CD14-positive monocyte (primary cell): ENCODE results near the gene GRIP1. TPM values are rescaled to one million over a fixed set of nuclear protein-coding genes. Genes with fewer than 3 reads are reported as not detected.

Experiments used
- DNase-seq, 3 donors: peaks; one replicate each; pipeline ENCODE4 v3.0.0-alpha.2; 2011 to 2022
- H2AFZ ChIP-seq: 2 replicates; pipeline ENCODE4 v1.6.0; 2012; ENCODE audit warnings: mild to moderate bottlenecking, low read depth, low read length, inconsistent platforms; ENCODE audit not compliant: insufficient read depth, poor library complexity, severe bottlenecking
- H3K27ac ChIP-seq, 2 donors: 1 replicate in 1 of 2; 2 replicates in 1 of 2; pipeline ENCODE4 v1.5.1; 2012 to 2013; ENCODE audit warnings: low read length in 2 of 2, control low read depth in 1 of 2, inconsistent platforms in 1 of 2, low read depth in 1 of 2, mild to moderate bottlenecking in 1 of 2
- H3K27me3 ChIP-seq, 2 donors: one replicate each; pipeline versions ENCODE4 v1.6.0 to v1.6.1; 2011 to 2013; ENCODE audit warnings: low read length in 2 of 2; ENCODE audit not compliant: control insufficient read depth in 2 of 2, insufficient read depth in 2 of 2
- H3K36me3 ChIP-seq, 2 donors: replicated peaks in 1 of 2; 1 replicate in 1 of 2; 2 replicates in 1 of 2; pipeline versions ENCODE4 v1.5.1 to v1.6.1; 2012 to 2013; ENCODE audit warnings: low read length in 2 of 2, control low read depth in 1 of 2, inconsistent platforms in 1 of 2, mild to moderate bottlenecking in 1 of 2; ENCODE audit not compliant: insufficient read depth in 2 of 2, control insufficient read depth in 1 of 2
- H3K4me1 ChIP-seq, 2 donors: 1 replicate in 1 of 2; 2 replicates in 1 of 2; pipeline versions ENCODE4 v1.5.1 to v1.6.1; 2012 to 2013; ENCODE audit warnings: low read length in 2 of 2, control low read depth in 1 of 2, inconsistent platforms in 1 of 2, mild to moderate bottlenecking in 1 of 2, moderate library complexity in 1 of 2; ENCODE audit not compliant: insufficient read depth in 2 of 2, control insufficient read depth in 1 of 2
- H3K4me2 ChIP-seq: replicated peaks from 2 replicates; pipeline ENCODE3; 2012; ENCODE audit warnings: low read length, moderate library complexity, mild to moderate bottlenecking; ENCODE audit not compliant: poor library complexity, severe bottlenecking; ENCODE audit errors: extremely low read depth
- H3K4me3 ChIP-seq, 3 experiments: fragments of 200-600 bp in 1 of 3; sonication (generic) in 1 of 3; replicated peaks in 1 of 3; 1 replicate in 2 of 3; 2 replicates in 1 of 3; pipeline ENCODE4 v1.5.1; 2011 to 2013; ENCODE audit warnings: low read length in 3 of 3, mild to moderate bottlenecking in 3 of 3, control low read depth in 2 of 3, low read depth in 2 of 3, inconsistent platforms in 1 of 3, moderate library complexity in 1 of 3
- H3K79me2 ChIP-seq: 2 replicates; pipeline ENCODE4 v1.6.0; 2012; ENCODE audit warnings: mild to moderate bottlenecking, control low read depth, inconsistent platforms, low read length, moderate library complexity; ENCODE audit not compliant: insufficient read depth
- H3K9ac ChIP-seq: 2 replicates; pipeline ENCODE4 v1.6.0; 2017; ENCODE audit warnings: low read length, mild to moderate bottlenecking; ENCODE audit not compliant: insufficient read depth, poor library complexity, severe bottlenecking
- H3K9me3 ChIP-seq, 2 donors: replicated peaks in 1 of 2; 1 replicate in 1 of 2; 2 replicates in 1 of 2; pipeline versions ENCODE4 v1.5.1 to v1.6.1; 2012 to 2013; ENCODE audit warnings: low read length in 2 of 2, control low read depth in 1 of 2; ENCODE audit not compliant: control insufficient read depth in 1 of 2, insufficient read depth in 1 of 2
- H4K20me1 ChIP-seq: 2 replicates; pipeline ENCODE4 v1.6.0; 2012; ENCODE audit warnings: mild to moderate bottlenecking, low read length, control low read depth, moderate library complexity; ENCODE audit not compliant: insufficient read depth
- H3K27ac Mint-ChIP-seq, 7 donors: one replicate each; pipeline ENCODE4 v1.8.0; 2020; ENCODE audit warnings: mild to moderate bottlenecking in 7 of 7, mixed read lengths in 7 of 7, moderate library complexity in 6 of 7, inconsistent platforms in 2 of 7
- H3K27me3 Mint-ChIP-seq, 3 donors: one replicate each; pipeline ENCODE4 v1.8.0; 2021 to 2022; ENCODE audit warnings: low read depth in 3 of 3, mild to moderate bottlenecking in 3 of 3, mixed read lengths in 3 of 3, moderate library complexity in 3 of 3, inconsistent platforms in 1 of 3
- H3K36me3 Mint-ChIP-seq, 2 donors: one replicate each; pipeline ENCODE4 v1.8.0; 2020; ENCODE audit warnings: mixed read lengths in 2 of 2, inconsistent platforms in 1 of 2, mild to moderate bottlenecking in 1 of 2
- H3K4me1 Mint-ChIP-seq: one replicate; pipeline ENCODE4 v1.8.0; 2020; ENCODE audit warnings: mild to moderate bottlenecking, mixed read lengths
- H3K4me3 Mint-ChIP-seq, 2 donors: one replicate each; pipeline ENCODE4 v1.8.0; 2020; ENCODE audit warnings: mild to moderate bottlenecking in 2 of 2, mixed read lengths in 2 of 2, moderate library complexity in 1 of 2
- H3K9me3 Mint-ChIP-seq, 7 donors: one replicate each; pipeline ENCODE4 v1.8.0; 2020 to 2022; ENCODE audit warnings: mixed read lengths in 7 of 7, mild to moderate bottlenecking in 6 of 7, moderate library complexity in 6 of 7, inconsistent platforms in 2 of 7
- CTCF ChIP-seq: fragments of 200-600 bp; IDR thresholded peaks from one replicate; pipeline ENCODE4 v1.8.0; 2022; ENCODE audit warnings: antibody characterized with exemption, mild to moderate bottlenecking
- WGBS: methylation state at CpG from one replicate; pipeline ENCODE4 v1.1.5; 2013; ENCODE audit warnings: missing lambda C conversion rate; ENCODE audit not compliant: insufficient coverage; 5-methylcytosine and 5-hydroxymethylcytosine counted together
- intact Hi-C, 2 donors: fragments of 100-400 bp; cut with micrococcal nuclease; formaldehyde crosslinking; loops; one replicate each; pipeline versions ENCODE4 v1.15.0 to v1.15.1; 2023
- polyA plus RNA-seq, 3 donors: library from polyadenylated mRNA; depleted of rRNA in 1 of 3; unstranded in 2 of 3; stranded (reverse) in 1 of 3; fragments of 300-500 nt in 2 of 3; fragments of >200 nt in 1 of 3; fragmentation: Illumina TruSeq in 2 of 3; gene quantifications; 1 replicate in 2 of 3; 2 replicates in 1 of 3; pipeline ENCODE4 v1.2.3, GENCODE V29; 2012 to 2021

GRIP1 gene
- polyA plus RNA-seq, 3 donors: 0.21 TPM; not detected in 2

DNA sequence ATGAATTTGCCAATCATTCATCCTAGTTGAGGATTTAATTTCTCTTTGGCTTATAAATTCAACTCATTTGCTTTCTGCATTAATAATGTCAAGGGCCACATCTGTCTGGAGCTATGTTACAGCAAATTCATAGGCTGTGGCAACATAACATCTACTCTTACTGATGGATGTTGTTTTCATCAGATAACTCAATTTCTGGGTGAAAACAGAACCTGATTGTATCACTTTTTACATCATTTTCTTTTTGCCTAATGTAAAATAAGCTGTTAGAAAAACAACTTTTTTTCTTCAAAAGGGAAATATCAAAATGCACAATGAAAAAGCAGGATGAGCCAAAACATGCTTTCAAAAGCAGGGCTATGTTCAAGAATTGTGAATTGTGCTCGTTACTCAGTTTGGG, 303.3 kb downstream of the GRIP1 start:
- Histone ChIP-seq H3K4me2 (no peak overlapping the region), H3K27ac (no peak overlapping the region), H3K4me1 (peaks cover 18 to 21% of the 10 kb centered on the region in 2 donors), H3K79me2 (no peaks in the 10 kb centered on the region), H4K20me1 (no peaks in the 10 kb centered on the region), H3K9me3 (no peaks in the 10 kb centered on the region), H3K4me3 (no peak overlapping the region), H3K9ac (no peak overlapping the region), H3K36me3 (no peaks in the 10 kb centered on the region), H3K27me3 (no peaks in the 10 kb centered on the region), H2AFZ (no peak overlapping the region)
- H3K27ac Mint-ChIP-seq: no peak overlapping the region
- peaks cover 0 to 1% (median 0%) of the 10 kb centered on the region in 3 donors for H3K27me3 Mint-ChIP-seq
- no peaks in the 10 kb centered on the region for H3K9me3 Mint-ChIP-seq
- no peak for DNase-seq
- intact Hi-C loops: no loop called here
- WGBS: no CpG with 5 or more reads among the region's 1 CpG
- no peak overlapping the region for H3K4me3 Mint-ChIP-seq
- H3K4me1 Mint-ChIP-seq: peaks cover 16% of the 10 kb centered on the region
- peaks cover 3 to 14% of the 10 kb centered on the region in 2 donors for H3K36me3 Mint-ChIP-seq
- TF ChIP-seq CTCF: no peak

DNA sequence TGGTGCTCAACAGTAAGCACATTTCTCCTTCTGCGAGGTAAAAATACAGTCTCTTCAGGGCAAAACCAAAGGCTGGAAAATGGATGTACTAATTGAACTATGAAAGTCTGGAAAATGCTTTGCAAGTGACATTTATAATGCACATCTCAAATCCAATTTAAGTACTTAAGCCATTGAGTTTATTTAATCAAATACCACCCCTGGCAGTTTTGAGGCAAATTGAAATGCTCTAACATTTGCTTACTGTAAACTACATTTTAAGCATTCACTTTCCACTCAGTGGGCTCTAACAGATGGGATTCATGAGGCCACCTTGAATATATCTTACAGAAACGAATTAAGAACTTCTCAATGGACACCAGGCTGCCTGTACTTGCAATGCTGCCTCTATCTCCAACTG, 306.9 kb downstream of the GRIP1 start:
- TF ChIP-seq CTCF: no peak

More for the DNA sequence above, 306.9 kb downstream of the GRIP1 start:
- Histone ChIP-seq H3K4me3 (no peak overlapping the region), H4K20me1 (no peaks in the 10 kb centered on the region), H3K79me2 (no peaks in the 10 kb centered on the region), H3K4me2 (no peak overlapping the region), H3K9me3 (no peaks in the 10 kb centered on the region), H3K36me3 (peaks cover 0 to 3% of the 10 kb centered on the region in 2 donors), H3K27me3 (no peaks in the 10 kb centered on the region), H2AFZ (no peak overlapping the region), H3K9ac (no peak overlapping the region), H3K4me1 (peaks cover 3 to 4% of the 10 kb centered on the region in 2 donors), H3K27ac (no peak overlapping the region)
- Mint-ChIP-seq H3K36me3 (peaks cover 9 to 15% of the 10 kb centered on the region in 2 donors), H3K9me3 (no peaks in the 10 kb centered on the region), H3K27ac (no peak overlapping the region), H3K27me3 (no peaks in the 10 kb centered on the region), H3K4me1 (peaks cover 10% of the 10 kb centered on the region), H3K4me3 (no peak overlapping the region)
- no CpG with 5 or more reads among the region's 2 CpGs for WGBS
- no peak for DNase-seq
- intact Hi-C loops: no loop called here
